GM18505 (cell line): ENCODE data around the gene UCHL5.
A peak's percentile ranks its signal among the peaks of the same experiment; 100 is the strongest.
"Not testable (repeated sequence)": the region's sequence is repeated elsewhere in the genome, so short reads cannot be mapped to it uniquely, and the experiment has no call there.

Experiments used
- ATAC-seq: cut with Tn5 transposase; IDR thresholded peaks from one replicate; pipeline ENCODE4 v1.9.1; 2021; ENCODE audit not compliant: unreplicated experiment
- POLR2A ChIP-seq: IDR thresholded peaks from 4 replicates; pipeline ENCODE4 v1.6.1; 2011; ENCODE audit warnings: borderline replicate concordance; ENCODE audit not compliant: insufficient read depth, insufficient read length; ENCODE audit errors: extremely low read depth

UCHL5 gene

GRCh38 chr1:193016788-193017187, 42.4 kb downstream of the UCHL5 start:
- ATAC-seq: no peak

GRCh38 chr1:193014400-193014799, 44.8 kb downstream of the UCHL5 start:
- no peak for TF ChIP-seq POLR2A
- ATAC-seq: no peak

More at GRCh38 chr1:193016788-193017187, 42.4 kb downstream of the UCHL5 start:
- no peak for TF ChIP-seq POLR2A

DNA sequence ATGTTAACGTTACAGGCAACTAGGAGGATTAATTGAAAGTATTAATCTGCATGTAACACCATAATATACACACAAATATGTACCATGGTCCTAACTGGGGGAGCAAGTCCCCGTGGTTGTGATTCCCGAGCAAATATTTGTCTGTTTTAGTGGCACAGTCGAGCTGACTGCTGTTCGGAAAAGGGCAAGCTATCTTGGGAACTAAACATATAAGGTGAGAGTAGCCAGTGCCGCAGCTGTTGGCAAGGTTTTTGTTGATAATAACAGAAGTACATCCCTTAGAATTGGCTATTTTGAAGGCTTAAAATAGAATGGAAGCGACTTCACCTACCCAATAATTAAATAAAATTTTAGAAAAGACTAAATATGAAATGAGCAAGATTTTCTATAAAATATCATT, 45.5 kb downstream of the UCHL5 start:
- no peak for ATAC-seq
- no peak for TF ChIP-seq POLR2A

- ATAC-seq: no peak
- no peak for TF ChIP-seq POLR2A
Measured at GRCh38 chr1:193013005-193013404, 46.2 kb downstream of the UCHL5 start.

DNA sequence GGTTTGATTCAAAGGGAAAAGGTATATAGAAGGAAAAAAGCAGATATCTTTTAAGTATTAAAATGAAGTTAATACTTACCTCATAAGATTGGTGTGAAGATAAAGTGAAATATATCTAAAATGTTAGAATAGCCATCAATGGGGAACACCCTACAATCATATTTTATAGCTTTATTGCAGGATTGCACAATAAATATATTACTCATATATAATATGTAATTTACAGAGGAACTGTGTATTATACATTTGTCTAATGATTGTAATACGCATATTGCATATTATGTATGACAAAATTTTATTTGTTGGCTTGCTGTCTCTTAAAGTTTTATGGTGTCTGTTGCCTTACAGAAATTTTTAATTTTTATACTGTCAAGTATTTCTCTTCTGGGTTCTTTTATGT, 47.8 kb downstream of the UCHL5 start:
- no peak for ATAC-seq
- no peak for TF ChIP-seq POLR2A

DNA sequence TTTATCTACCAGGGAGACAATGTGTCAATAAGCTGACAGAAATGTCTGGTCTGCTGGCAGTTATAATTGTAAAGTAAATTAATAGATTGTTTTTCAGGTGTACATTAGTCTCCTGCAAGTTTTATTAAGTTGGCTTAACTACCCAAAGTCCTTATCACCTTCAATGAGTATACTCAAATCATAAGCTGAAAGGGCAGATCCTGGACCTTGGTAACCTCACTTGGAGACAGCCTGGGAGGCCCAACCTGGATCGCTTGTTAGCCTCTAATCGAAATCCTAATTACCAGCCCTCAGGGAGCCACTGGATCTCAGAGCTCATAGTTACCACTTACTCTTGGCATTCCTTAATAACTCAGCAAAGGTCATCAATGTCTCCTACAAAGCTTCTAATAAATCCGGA, 49.7 kb downstream of the UCHL5 start:
- TF ChIP-seq POLR2A: no peak
- ATAC-seq: no peak

GRCh38 chr1:193005785-193006184, 53.4 kb downstream of the UCHL5 start:
- no peak for ATAC-seq
- no peak for TF ChIP-seq POLR2A

DNA sequence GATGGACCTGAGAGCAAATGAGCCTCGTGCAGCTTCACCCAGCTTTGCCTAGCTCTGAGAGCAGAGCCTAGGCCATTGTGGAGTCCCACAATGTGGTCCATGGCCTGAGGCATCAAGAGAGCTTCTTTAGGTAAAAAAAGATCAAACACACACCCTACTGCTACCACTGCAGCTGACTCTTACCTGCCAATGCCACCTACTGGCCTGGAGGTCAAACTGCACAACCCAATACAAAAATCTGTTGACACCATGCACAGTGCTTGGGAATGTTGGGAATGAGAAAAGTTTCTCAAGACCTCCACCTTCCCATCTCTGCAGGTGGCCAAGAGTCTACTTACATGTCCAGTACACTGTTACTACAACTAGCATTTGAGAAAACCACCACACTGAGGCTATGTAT, 60.6 kb downstream of the UCHL5 start:
- no peak for TF ChIP-seq POLR2A
- no peak for ATAC-seq

- no peak for TF ChIP-seq POLR2A
- ATAC-seq: no peak
Measured at GRCh38 chr1:192994141-192994540, 65.0 kb downstream of the UCHL5 start.

DNA sequence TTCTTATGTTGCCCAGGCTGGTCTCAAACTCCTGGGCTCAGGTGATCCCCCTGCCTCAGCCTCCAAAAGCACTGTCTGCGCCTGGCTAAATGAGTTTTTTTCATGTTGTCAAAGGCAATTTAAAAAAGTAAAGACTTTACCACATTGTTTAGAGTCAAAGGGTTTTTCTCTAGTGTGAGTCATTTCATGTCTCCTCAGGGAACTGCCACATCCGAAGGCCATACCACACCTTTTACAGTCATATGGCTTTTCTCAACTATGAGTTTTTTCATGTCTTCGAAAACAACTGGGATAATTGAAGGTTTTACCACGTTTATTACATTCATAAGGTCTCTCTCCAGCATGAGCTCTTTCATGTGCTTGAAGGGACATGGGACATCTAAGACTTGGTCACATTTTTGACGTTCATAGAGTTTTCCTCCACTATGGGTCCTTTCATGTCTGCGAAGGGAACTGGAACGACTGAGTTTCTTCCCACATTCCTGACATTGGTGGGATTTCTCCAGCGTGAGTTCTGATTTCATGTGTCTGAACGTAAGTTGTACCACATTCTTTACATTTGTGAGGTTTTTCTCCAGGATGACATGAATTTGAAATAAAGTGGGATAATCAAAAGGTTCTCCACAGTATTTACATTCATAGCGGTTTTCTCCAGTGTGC, 65.6 kb downstream of the UCHL5 start:
- no peak for ATAC-seq
- TF ChIP-seq POLR2A: no peak

- not testable (repeated sequence) for ATAC-seq
Measured at GRCh38 chr1:192986748-192987334, 72.3 kb downstream of the UCHL5 start.

DNA sequence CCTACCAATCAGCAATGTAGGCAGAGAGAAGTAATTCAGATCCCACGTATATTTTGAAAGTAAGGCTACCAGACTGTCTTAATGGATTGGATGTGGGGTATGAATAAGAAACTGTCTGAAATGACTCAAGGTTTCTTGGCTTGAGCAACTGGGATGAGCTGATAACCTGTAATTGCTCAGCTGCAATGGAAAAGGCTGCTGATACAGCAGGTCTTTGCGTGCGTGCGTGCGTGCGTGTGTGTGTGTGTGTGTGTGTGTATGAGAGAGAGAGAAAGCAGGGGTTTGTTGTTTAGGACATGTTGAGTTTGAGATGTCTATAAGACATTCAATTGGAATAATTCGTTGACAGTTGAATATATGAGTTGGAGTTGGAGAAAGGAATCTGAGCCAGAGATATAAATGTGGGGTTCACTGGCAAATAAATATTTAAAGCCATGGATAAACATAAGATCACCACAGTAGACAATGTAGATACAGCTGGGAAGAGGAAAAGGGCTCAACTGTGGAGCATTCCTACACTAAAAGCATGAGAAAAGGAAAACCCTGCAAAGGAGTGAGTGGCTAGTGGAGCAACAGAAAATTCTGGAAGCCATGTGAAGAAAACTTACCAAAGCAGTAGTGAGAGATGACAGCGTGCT, 72.9 kb downstream of the UCHL5 start:
- TF ChIP-seq POLR2A: no peak
- no peak for ATAC-seq

DNA sequence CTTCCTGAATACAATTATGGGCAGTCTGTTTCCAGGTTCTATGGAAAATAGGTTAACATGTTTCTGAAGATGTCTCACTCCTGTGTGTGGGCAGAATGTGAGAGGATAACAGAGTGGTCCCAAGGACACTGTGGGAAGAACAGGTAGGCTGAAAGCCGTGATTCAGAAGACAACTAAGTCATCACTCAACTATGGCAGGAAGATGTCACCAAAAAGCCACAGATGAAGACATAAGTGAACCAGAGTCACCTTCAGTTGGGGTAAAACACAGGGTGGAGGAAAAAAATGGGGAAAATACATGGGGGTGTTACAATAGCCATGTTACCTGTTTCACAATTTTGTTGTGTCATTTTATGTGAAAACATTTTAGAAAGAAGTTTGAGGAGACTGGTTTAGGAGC, 75.1 kb downstream of the UCHL5 start:
- TF ChIP-seq POLR2A: no peak
- no peak for ATAC-seq

DNA sequence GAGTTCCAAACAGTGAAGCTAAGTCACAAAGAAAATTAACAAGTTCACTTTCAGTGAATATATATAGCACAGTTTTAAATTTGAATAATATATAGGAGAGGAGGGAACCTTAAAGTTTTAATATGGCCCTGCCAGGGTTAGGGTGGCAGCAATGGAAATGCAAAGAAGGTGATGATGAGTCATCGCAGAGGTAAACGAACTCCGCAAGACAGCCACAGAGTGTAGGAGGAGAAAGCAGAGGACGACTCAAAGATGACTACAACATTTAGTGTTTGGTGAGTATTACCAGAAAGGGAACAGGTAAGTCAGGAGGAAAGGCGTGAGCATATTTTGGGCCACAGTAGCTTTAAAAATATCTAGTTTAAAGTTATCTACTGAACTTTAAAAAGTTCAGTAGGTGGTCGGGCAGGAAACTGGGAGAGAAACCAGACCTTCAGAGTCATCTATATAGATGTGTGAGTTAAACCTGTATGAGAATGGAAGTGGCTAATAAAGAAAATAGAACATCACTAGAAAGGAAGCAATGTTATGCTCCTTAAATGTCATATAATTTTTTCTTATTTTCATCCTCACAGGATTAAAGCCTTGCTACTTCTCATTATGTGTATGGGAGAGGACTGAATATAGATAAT, 75.7 kb downstream of the UCHL5 start:
- TF ChIP-seq POLR2A: no peak
- ATAC-seq: peak; percentile 70
